ENCODE measurements around the gene SLC7A8. TPM values are rescaled to one million over a fixed set of nuclear protein-coding genes. Genes with fewer than 3 reads are reported as not detected.

SLC7A8 gene
- total RNA-seq, 1 experiment from 2014 or later = 77.9 TPM

GRCh38 chr14:23143911-23144310, 39.5 kb downstream of the SLC7A8 start:
- Mint-ChIP-seq H3K27ac (no peak overlapping the region; a peak in 1 of 7 replicates), H3K4me1 (peaks cover 0 to 11% of the 10 kb centered on the region in 2 experiments; a peak in 3 of 4 replicates), H3K27me3 (ENCODE audit: low read depth) (no peaks in the 10 kb centered on the region), H3K36me3 (ENCODE audit: insufficient read depth in 1 of 3, low read depth in 3 of 3) (peaks cover 41 to 56% (median 50%) of the 10 kb centered on the region in 3 experiments; a peak in 6 of 7 replicates), H3K9me3 (peaks cover 0 to 2% of the 10 kb centered on the region in 2 experiments; a peak in 2 of 5 replicates), H3K4me3 (no peak overlapping the region)
- H3K14ac ChIP-seq (ENCODE audit: insufficient read depth, low read length) = no peak overlapping the region
- no peak overlapping the region for H2BK5ac ChIP-seq (ENCODE audit: insufficient read length, low read length)
- H3K27me3 ChIP-seq (ENCODE audit: insufficient read depth, low read length) = no peaks in the 10 kb centered on the region
- H2AFZ ChIP-seq (ENCODE audit: low read length) = no peak overlapping the region
- no peak overlapping the region for H2BK15ac ChIP-seq (ENCODE audit: low read depth, low read length)
- no peak overlapping the region for H3K4ac ChIP-seq (ENCODE audit: low read depth, low read length)
- no peaks in the 10 kb centered on the region for H4K20me1 ChIP-seq (ENCODE audit: control insufficient read depth, insufficient read depth, insufficient read length)
- no peak overlapping the region for H2BK12ac ChIP-seq (ENCODE audit: insufficient read length, low read depth, low read length)
- no peak overlapping the region for H3K18ac ChIP-seq (ENCODE audit: insufficient read length, low read depth, low read length)
- no CpG with 5 or more reads among the region's 1 CpG for WGBS (ENCODE audit: extremely low coverage, insufficient read length, low lambda C conversion rate)
- no peak overlapping the region for H2AK5ac ChIP-seq (ENCODE audit: insufficient read length, low read length)
- H3K79me2 ChIP-seq (ENCODE audit: insufficient read depth, low read length) = no peaks in the 10 kb centered on the region
- H4K91ac ChIP-seq (ENCODE audit: insufficient read length, low read depth, low read length) = no peak overlapping the region
- H3K79me1 ChIP-seq (ENCODE audit: insufficient read depth, low read depth, low read length, poor library complexity, severe bottlenecking) = no peaks in the 10 kb centered on the region
- H3K4me2 ChIP-seq (ENCODE audit: insufficient read depth, insufficient read length, low read length) = no peak overlapping the region
- H3K4me1 ChIP-seq (ENCODE audit: insufficient read depth, low read length) = no peaks in the 10 kb centered on the region
- TF ChIP-seq, protein P1, sequence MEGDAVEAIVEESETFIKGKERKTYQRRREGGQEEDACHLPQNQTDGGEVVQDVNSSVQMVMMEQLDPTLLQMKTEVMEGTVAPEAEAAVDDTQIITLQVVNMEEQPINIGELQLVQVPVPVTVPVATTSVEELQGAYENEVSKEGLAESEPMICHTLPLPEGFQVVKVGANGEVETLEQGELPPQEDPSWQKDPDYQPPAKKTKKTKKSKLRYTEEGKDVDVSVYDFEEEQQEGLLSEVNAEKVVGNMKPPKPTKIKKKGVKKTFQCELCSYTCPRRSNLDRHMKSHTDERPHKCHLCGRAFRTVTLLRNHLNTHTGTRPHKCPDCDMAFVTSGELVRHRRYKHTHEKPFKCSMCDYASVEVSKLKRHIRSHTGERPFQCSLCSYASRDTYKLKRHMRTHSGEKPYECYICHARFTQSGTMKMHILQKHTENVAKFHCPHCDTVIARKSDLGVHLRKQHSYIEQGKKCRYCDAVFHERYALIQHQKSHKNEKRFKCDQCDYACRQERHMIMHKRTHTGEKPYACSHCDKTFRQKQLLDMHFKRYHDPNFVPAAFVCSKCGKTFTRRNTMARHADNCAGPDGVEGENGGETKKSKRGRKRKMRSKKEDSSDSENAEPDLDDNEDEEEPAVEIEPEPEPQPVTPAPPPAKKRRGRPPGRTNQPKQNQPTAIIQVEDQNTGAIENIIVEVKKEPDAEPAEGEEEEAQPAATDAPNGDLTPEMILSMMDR (conservative IDR thresholded peaks at IDR 0.05) = no peak
- H3K9me3 ChIP-seq (ENCODE audit: control insufficient read depth, low read depth, low read length) = no peaks in the 10 kb centered on the region
- H3K23ac ChIP-seq (ENCODE audit: insufficient read length, low read depth, low read length) = no peak overlapping the region
- no peak overlapping the region for H3K56ac ChIP-seq (ENCODE audit: insufficient read length, low read depth, low read length)
- H3K27ac ChIP-seq (ENCODE audit: insufficient read length, low read depth, low read length) = no peak overlapping the region
- no peak overlapping the region for H4K8ac ChIP-seq (replicated peaks; ENCODE audit: insufficient read length, low read depth, low read length)
- DNase-seq = no peak
- H4K5ac ChIP-seq (ENCODE audit: insufficient read length, low read depth, low read length) = no peak overlapping the region
- no peak overlapping the region for H2BK20ac ChIP-seq (ENCODE audit: low read depth, low read length, poor library complexity, severe bottlenecking)
- no peaks in the 10 kb centered on the region for H3K23me2 ChIP-seq (ENCODE audit: insufficient read length, low read depth, low read length, poor library complexity, severe bottlenecking)
- no peak overlapping the region for H2BK120ac ChIP-seq (ENCODE audit: low read depth, low read length, poor library complexity, severe bottlenecking)
- H3T11ph ChIP-seq (ENCODE audit: low read length) = no peak overlapping the region
- no peak overlapping the region for H3K9ac ChIP-seq (ENCODE audit: extremely low read depth, insufficient read length, low read length)

Data from H9 (cell line).